ENCODE data around the gene TBX10. TPM values are rescaled to one million over a fixed set of nuclear protein-coding genes. Genes with fewer than 3 reads are reported as not detected.

The TBX10 gene
- total RNA-seq, 1 donor from 2014 or later, result not detected

- H3K4me1 ChIP-seq, result peaks cover 9% of the 10 kb centered on the region
- intact Hi-C loops (cut with DNase I), result no loop called here
- peaks cover 16% of the 10 kb centered on the region for H3K27me3 ChIP-seq (ENCODE audit: low read depth)
- H3K36me3 ChIP-seq, result no peaks in the 10 kb centered on the region
- ATAC-seq, result peak; percentile 17 to 29
- no peak for TF ChIP-seq CTCF (IDR thresholded peaks at IDR 0.05)
- H3K9me3 ChIP-seq, result no peaks in the 10 kb centered on the region
- H3K4me3 ChIP-seq, result no peak overlapping the region
- no peak for DNase-seq
- H3K27ac ChIP-seq, result peak overlapping the region; percentile 31
Observed at GRCh38 chr11:67675058-67675747, 35.6 kb upstream of the TBX10 start.

- no peak for TF ChIP-seq CTCF (IDR thresholded peaks at IDR 0.05)
- ATAC-seq, result peak; percentile 89 to 94
- H3K4me1 ChIP-seq, result peaks cover 9% of the 10 kb centered on the region
- no peaks in the 10 kb centered on the region for H3K9me3 ChIP-seq
- peak within 1 kb of the TSS; percentile 31 for H3K27ac ChIP-seq
- intact Hi-C loops (cut with DNase I), result no loop called here
- DNase-seq, result no peak
- H3K36me3 ChIP-seq, result no peaks in the 10 kb centered on the region
- H3K4me3 ChIP-seq, result no peak within 1 kb of the TSS
- peaks cover 16% of the 10 kb centered on the region for H3K27me3 ChIP-seq (ENCODE audit: low read depth)
Observed at GRCh38 chr11:67674442-67674871, 34.9 kb upstream of the TBX10 start, which contains the start of gene ALDH3B2. Gene ALDH3B2 (minus strand): TSS chr11:67674623. CDS start chr11:67666935, 7,688 bp downstream.

- TF ChIP-seq CTCF (IDR thresholded peaks at IDR 0.05), result no peak
Observed at GRCh38 chr11:67673902-67674301, 34.3 kb upstream of the TBX10 start.

GRCh38 chr11:67673358-67673757 lies 33.8 kb upstream of the TBX10 start:
- Histone ChIP-seq H3K36me3 (no peaks in the 10 kb centered on the region), H3K9me3 (no peaks in the 10 kb centered on the region), H3K27me3 (ENCODE audit: low read depth) (peaks cover 16% of the 10 kb centered on the region), H3K27ac (no peak overlapping the region), H3K4me1 (peaks cover 9% of the 10 kb centered on the region), H3K4me3 (no peak overlapping the region)
- DNase-seq (no peak), ATAC-seq (no peak)
- intact Hi-C loops (cut with DNase I), result no loop called here
- no peak for TF ChIP-seq CTCF (IDR thresholded peaks at IDR 0.05)

More at GRCh38 chr11:67673902-67674301, 34.3 kb upstream of the TBX10 start:
- Histone ChIP-seq H3K4me3 (no peak overlapping the region), H3K27me3 (ENCODE audit: low read depth) (peaks cover 16% of the 10 kb centered on the region), H3K27ac (no peak overlapping the region), H3K4me1 (peaks cover 9% of the 10 kb centered on the region), H3K9me3 (no peaks in the 10 kb centered on the region), H3K36me3 (no peaks in the 10 kb centered on the region)
- DNase-seq, result no peak
- peak in 1 of 2 donors; percentile 7 for ATAC-seq
- intact Hi-C loops (cut with DNase I), result no loop called here

GRCh38 chr11:67671211-67671520 lies 31.6 kb upstream of the TBX10 start:
- Histone ChIP-seq H3K9me3 (no peaks in the 10 kb centered on the region), H3K27me3 (ENCODE audit: low read depth) (peaks cover 16% of the 10 kb centered on the region), H3K4me3 (no peak overlapping the region), H3K27ac (no peak overlapping the region), H3K4me1 (peaks cover 9% of the 10 kb centered on the region), H3K36me3 (no peaks in the 10 kb centered on the region)
- ATAC-seq (no peak), DNase-seq (no peak)
- intact Hi-C loops (cut with DNase I), result no loop called here
- no peak for TF ChIP-seq CTCF (IDR thresholded peaks at IDR 0.05)

All from lower lobe of right lung (tissue), 2 donors.